ENCODE results near the gene FAM169A. TPM values are rescaled to one million over a fixed set of nuclear protein-coding genes. Genes with fewer than 3 reads are reported as not detected.
"Not testable (repeated sequence)": the region's sequence is repeated elsewhere in the genome, so short reads cannot be mapped to it uniquely, and the experiment has no call there.

Gene FAM169A
- total RNA-seq, 4 donors from 2014 or later: 0.19 to 0.96 (median 0.30) TPM

- TF ChIP-seq CTCF (IDR thresholded peaks at IDR 0.05): no peak
- no peak for DNase-seq (ENCODE audit: low spot score)
- ATAC-seq (ENCODE audit: low FRiP score): no peak
These were observed 28.2 kb upstream of the FAM169A start for GRCh38 chr5:74894351-74894750.

DNA sequence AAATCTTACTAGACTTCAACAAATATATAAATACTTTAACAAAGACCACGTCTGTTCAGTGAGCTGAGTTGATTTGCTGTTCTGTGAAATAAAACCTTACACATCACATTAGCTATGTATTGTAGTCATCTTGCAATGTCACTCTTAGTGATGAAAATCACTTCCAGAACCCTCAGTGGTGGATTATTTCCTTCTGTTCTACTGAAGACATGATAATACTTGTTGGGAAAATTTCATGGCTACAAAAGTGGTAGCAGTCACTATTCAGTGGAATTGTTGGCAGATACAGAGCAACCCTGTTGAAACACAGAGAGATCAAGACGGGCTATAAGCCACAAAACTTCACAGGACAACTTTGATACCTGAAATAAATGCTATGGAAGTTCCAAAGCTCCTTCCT is 26.7 kb upstream of the FAM169A start:
- ATAC-seq (ENCODE audit: low FRiP score) (no peak), DNase-seq (ENCODE audit: low spot score) (no peak)
- no peak for TF ChIP-seq CTCF (IDR thresholded peaks at IDR 0.05)

DNA sequence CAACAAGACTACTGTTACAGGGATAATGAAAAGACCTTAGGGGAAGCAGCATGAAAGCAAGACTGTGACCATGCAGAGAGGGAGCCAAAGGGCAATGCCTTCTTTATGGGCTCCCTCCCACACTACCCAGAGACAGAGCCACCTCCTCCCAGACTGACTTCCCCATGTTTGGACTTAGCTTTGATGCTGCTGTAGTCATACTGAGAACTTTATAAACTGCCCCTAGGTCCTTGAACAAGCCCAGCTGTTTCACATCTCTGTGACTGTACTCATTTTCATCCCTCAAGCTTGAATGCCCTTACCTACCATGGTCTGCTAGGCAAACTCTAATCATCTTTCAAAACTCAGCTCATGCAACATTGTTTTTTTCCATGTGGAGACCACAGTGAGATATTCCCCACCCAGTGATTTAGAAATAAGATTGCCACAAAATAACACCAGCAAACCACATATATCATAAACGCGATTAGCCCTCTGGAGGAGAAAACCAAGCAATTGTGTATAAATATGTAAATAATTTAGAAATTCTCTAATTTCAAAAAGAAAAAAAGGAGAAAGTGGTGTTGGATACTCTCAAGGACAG is 23.4 kb upstream of the FAM169A start:
- DNase-seq (ENCODE audit: low spot score): no peak
- ATAC-seq (ENCODE audit: low FRiP score): no peak
- TF ChIP-seq CTCF (IDR thresholded peaks at IDR 0.05): no peak

- DNase-seq (ENCODE audit: low spot score) (no peak), ATAC-seq (ENCODE audit: low FRiP score) (no peak)
- TF ChIP-seq CTCF (IDR thresholded peaks at IDR 0.05): no peak
These were observed 21.9 kb upstream of the FAM169A start for GRCh38 chr5:74888117-74888516.

DNA sequence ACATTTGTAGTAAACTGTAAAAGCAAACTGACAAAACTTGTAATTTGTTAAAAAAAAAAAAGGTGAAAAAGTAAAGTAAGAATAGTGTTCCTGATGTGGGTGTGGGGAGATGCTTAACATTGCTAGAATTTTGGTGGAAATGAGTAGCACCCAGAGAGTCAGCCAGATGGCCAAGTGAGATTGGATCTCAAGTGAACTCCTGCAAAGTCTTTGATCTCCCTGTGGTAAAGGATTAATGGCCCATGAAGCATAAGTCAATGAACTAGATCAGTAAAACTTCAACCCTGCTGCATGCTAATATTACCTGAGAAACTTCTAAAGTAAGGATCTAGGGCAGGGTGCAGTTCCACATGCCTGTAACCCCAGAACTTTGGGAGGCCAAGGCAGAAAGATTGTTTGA is 19.0 kb upstream of the FAM169A start:
- DNase-seq (ENCODE audit: low spot score) (no peak), ATAC-seq (ENCODE audit: low FRiP score) (no peak)
- TF ChIP-seq CTCF (IDR thresholded peaks at IDR 0.05): no peak

GRCh38 chr5:74882379-74883134 is 16.4 kb upstream of the FAM169A start:
- not testable (repeated sequence) for DNase-seq (ENCODE audit: low spot score); ATAC-seq (ENCODE audit: low FRiP score)

DNA sequence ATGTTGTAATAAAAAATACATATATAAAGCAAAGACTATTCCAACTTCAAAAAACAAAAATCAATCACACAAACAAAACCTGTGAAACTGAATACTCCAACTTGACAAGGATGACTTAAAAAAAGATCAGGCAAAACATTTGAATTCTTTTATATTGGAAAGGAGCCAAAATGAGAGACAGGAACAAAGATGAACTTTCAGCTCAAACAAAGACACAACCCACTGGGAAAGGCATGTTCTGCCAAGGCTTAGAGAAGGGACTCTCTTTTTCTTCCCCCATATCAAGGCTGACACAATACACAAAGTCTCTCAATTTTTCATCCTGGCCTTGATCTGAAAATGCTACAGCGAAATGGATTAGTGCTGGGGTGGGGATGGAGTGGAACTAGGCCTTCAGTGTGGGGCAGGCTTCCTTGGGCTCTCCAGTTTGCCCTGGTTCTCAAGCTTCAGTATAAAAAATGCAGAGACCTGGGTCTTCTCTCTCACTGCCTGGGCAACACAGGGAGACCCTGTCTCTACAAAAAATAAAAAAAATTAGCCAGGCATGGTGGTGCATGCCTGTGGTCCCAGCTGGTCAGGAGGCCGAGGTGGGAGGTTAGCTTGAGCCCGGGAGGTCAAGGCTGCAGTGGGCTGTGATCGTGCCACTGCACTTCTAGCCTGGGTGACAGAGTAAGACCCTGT is 11.6 kb upstream of the FAM169A start:
- no peak for TF ChIP-seq CTCF (IDR thresholded peaks at IDR 0.05)
- no peak for ATAC-seq (ENCODE audit: low FRiP score)
- no peak for DNase-seq (ENCODE audit: low spot score)

All from omental fat pad (tissue), 4 donors.